ENCODE data around the gene EEF2K. TPM values are rescaled to one million over a fixed set of nuclear protein-coding genes. Genes with fewer than 3 reads are reported as not detected.

EEF2K gene
- polyA plus RNA-seq, 3 donors, result 0.85 to 6.5 (median 1.7) TPM

DNA sequence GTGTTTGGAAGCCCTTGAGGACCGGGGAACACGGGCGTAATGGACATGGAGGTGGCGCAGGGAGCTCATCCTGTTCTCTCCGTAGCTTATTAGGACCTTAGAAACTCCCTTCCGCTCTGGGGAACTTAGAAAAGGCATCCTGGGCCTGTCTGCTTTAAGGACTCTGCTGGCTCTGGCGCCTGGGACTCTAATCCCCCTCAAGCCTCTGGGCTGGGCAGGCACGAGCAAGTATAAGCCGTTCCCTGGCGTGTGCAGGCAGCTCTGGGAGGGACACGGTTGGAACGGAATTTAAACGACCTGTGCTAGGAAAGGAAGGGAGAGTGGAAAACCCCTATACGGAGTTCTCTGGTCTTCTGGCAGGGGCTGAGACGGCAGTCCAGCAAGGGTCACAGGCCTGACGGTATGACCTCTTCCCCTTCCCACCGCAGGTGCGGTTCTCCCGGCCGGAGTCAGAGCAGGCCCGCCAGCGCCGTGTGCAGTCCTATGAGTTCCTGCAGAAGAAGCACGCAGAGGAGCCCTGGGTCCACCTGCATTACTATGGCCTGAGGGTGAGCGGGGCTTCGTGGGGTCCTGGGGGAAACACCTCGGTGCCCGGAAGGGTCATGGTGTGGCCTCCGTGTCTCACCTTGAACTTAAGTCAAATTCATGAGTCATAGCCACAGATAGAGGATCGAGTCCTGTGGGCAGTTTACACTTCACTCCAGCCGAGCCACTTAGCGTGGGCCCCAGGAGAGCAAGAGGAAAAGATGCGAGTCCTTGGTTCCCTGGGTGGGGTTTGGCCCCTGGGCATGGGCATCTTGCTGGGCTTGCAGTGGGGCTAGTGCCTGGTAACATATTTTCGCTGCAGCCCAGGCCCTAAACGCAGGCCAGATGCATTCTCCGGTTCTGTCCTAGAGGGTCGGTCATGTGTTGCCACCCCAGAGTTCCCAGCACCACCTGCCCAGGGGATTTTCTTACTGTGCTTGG lies 108.9 kb downstream of the EEF2K start:
- no peaks in the 10 kb centered on the region for H3K4me1 Mint-ChIP-seq
- intact Hi-C loops (cut with micrococcal nuclease), result no loop called here
- H3K4me3 ChIP-seq (replicated peaks in 1 of 3; ENCODE audit: low read depth in 2 of 3, low read length in 3 of 3), result no peak overlapping the region
- TF ChIP-seq, protein P1, sequence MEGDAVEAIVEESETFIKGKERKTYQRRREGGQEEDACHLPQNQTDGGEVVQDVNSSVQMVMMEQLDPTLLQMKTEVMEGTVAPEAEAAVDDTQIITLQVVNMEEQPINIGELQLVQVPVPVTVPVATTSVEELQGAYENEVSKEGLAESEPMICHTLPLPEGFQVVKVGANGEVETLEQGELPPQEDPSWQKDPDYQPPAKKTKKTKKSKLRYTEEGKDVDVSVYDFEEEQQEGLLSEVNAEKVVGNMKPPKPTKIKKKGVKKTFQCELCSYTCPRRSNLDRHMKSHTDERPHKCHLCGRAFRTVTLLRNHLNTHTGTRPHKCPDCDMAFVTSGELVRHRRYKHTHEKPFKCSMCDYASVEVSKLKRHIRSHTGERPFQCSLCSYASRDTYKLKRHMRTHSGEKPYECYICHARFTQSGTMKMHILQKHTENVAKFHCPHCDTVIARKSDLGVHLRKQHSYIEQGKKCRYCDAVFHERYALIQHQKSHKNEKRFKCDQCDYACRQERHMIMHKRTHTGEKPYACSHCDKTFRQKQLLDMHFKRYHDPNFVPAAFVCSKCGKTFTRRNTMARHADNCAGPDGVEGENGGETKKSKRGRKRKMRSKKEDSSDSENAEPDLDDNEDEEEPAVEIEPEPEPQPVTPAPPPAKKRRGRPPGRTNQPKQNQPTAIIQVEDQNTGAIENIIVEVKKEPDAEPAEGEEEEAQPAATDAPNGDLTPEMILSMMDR (IDR thresholded peaks at IDR 0.05), result no peak
- H3K4me1 ChIP-seq (ENCODE audit: control insufficient read depth in 1 of 2, insufficient read depth in 2 of 2, low read length in 2 of 2), result no peaks in the 10 kb centered on the region
- H3K9me3 Mint-ChIP-seq, result no peaks in the 10 kb centered on the region
- no peak overlapping the region for H2AFZ ChIP-seq (ENCODE audit: insufficient read depth, low read depth, low read length, poor library complexity, severe bottlenecking)
- 95% methylated on average over 26 of the region's 37 CpGs for WGBS (ENCODE audit: insufficient coverage)
- H3K27me3 Mint-ChIP-seq (ENCODE audit: low read depth in 3 of 3), result no peaks in the 10 kb centered on the region
- H3K27me3 ChIP-seq (ENCODE audit: control insufficient read depth in 2 of 2, insufficient read depth in 2 of 2, low read length in 2 of 2), result no peaks in the 10 kb centered on the region
- H3K36me3 ChIP-seq (replicated peaks in 1 of 2; ENCODE audit: control insufficient read depth in 1 of 2, insufficient read depth in 2 of 2, low read length in 2 of 2), result peaks cover 77 to 91% of the 10 kb centered on the region in 2 donors
- peak overlapping the region in 1 of 7 donors; percentile 52 for H3K27ac Mint-ChIP-seq
- DNase-seq, result no peak
- H3K79me2 ChIP-seq (ENCODE audit: insufficient read depth, low read length), result no peaks in the 10 kb centered on the region
- H3K9ac ChIP-seq (ENCODE audit: insufficient read depth, low read length, poor library complexity, severe bottlenecking), result no peak overlapping the region
- no peak overlapping the region for H3K27ac ChIP-seq (ENCODE audit: low read depth in 1 of 2, low read length in 2 of 2)
- no peak overlapping the region for H3K4me3 Mint-ChIP-seq
- H4K20me1 ChIP-seq (ENCODE audit: insufficient read depth, low read length), result no peaks in the 10 kb centered on the region
- no peak overlapping the region for H3K4me2 ChIP-seq (replicated peaks; ENCODE audit: extremely low read depth, low read length, poor library complexity, severe bottlenecking)
- no peaks in the 10 kb centered on the region for H3K9me3 ChIP-seq (replicated peaks in 1 of 2; ENCODE audit: control insufficient read depth in 1 of 2, insufficient read depth in 1 of 2, low read length in 2 of 2)
- peaks cover 78 to 93% of the 10 kb centered on the region in 2 donors for H3K36me3 Mint-ChIP-seq

DNA sequence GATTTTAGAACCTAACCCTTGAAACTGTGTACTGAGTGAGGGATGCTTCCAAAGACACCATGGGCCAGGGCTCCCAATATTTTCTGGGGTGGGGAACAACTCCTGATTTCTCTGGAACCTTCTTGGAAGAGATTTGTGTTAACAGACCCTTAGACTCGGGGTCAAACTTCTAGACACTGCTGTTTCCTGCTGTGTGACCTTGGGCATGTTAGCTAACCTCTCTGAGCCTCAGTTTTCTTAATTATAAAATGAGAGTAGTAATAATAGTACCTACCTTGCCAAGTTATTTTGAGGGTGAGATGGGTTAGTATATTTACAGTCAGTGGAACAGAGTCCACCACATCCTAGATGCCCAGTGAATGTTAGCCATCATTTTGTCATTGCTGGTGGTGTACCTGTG lies 109.9 kb downstream of the EEF2K start:
- no peak for DNase-seq

More for the DNA sequence above, 109.9 kb downstream of the EEF2K start:
- Mint-ChIP-seq H3K36me3 (peaks cover 85 to 98% of the 10 kb centered on the region in 2 donors), H3K4me3 (no peak overlapping the region), H3K27ac (peak overlapping the region in 2 of 7 donors; percentile 10 to 33), H3K27me3 (ENCODE audit: low read depth in 3 of 3) (no peaks in the 10 kb centered on the region), H3K4me1 (no peaks in the 10 kb centered on the region), H3K9me3 (no peaks in the 10 kb centered on the region)
- Histone ChIP-seq H3K9me3 (replicated peaks in 1 of 2; ENCODE audit: control insufficient read depth in 1 of 2, insufficient read depth in 1 of 2, low read length in 2 of 2) (no peaks in the 10 kb centered on the region), H3K4me2 (replicated peaks; ENCODE audit: extremely low read depth, low read length, poor library complexity, severe bottlenecking) (no peak overlapping the region), H2AFZ (ENCODE audit: insufficient read depth, low read depth, low read length, poor library complexity, severe bottlenecking) (no peak overlapping the region), H4K20me1 (ENCODE audit: insufficient read depth, low read length) (peaks cover 6% of the 10 kb centered on the region), H3K9ac (ENCODE audit: insufficient read depth, low read length, poor library complexity, severe bottlenecking) (no peak overlapping the region), H3K4me1 (ENCODE audit: control insufficient read depth in 1 of 2, insufficient read depth in 2 of 2, low read length in 2 of 2) (no peaks in the 10 kb centered on the region), H3K79me2 (ENCODE audit: insufficient read depth, low read length) (no peaks in the 10 kb centered on the region), H3K27me3 (ENCODE audit: control insufficient read depth in 2 of 2, insufficient read depth in 2 of 2, low read length in 2 of 2) (no peaks in the 10 kb centered on the region), H3K27ac (ENCODE audit: low read depth in 1 of 2, low read length in 2 of 2) (no peak overlapping the region), H3K4me3 (replicated peaks in 1 of 3; ENCODE audit: low read depth in 2 of 3, low read length in 3 of 3) (no peak overlapping the region), H3K36me3 (replicated peaks in 1 of 2; ENCODE audit: control insufficient read depth in 1 of 2, insufficient read depth in 2 of 2, low read length in 2 of 2) (peaks cover 82 to 97% of the 10 kb centered on the region in 2 donors)
- intact Hi-C loops (cut with micrococcal nuclease), result no loop called here
- no CpG with 5 or more reads among the region's 1 CpG for WGBS (ENCODE audit: insufficient coverage)
- TF ChIP-seq, protein P1 (IDR thresholded peaks at IDR 0.05), result no peak

All from CD14-positive monocyte (primary cell).